HepG2 (cell line): ENCODE results near the gene MXI1. TPM values are rescaled to one million over a fixed set of nuclear protein-coding genes. Genes with fewer than 3 reads are reported as not detected.

ENCODE experiments used
- ATAC-seq: fragments of 200-7000 bp; cut with Tn5 transposase; 3 replicates; pipeline ENCODE4 v1.9.1; 2020; ENCODE audit warnings: mild to moderate bottlenecking, moderate library complexity
- BruUV-seq: library from RNA; stranded (reverse); fragments of 400-500 nt; replicated peaks from 2 replicates; lab custom pipeline; 2021; lab: Mats Ljungman, UMichigan
- CTCF ChIA-PET: fragments of 300-600 bp; formaldehyde crosslinking; extraction: SDS; loops from one replicate; lab custom pipeline; 2021; ENCODE audit warnings: low total read pairs, inconsistent platforms, low intra/inter-chr PET ratio; lab: Yijun Ruan, JAX
- POLR2A ChIA-PET: fragments of 350-600 bp; sonication (Branson Sonifier 250); formaldehyde crosslinking; loops from one replicate; lab custom pipeline; 2020; ENCODE audit warnings: antibody characterized with exemption, inconsistent platforms; lab: Yijun Ruan, JAX
- DNase-seq: peaks from one replicate; pipeline ENCODE4 v3.0.0-alpha.2; 2015; ENCODE audit warnings: low spot score
- FAIRE-seq: peaks from 3 replicates; lab custom pipeline; 2011; peaks lifted over from hg19 to GRCh38; lab: Jason Lieb, UNC
- H2AFZ ChIP-seq: one replicate; pipeline ENCODE4 v1.6.1; 2011; ENCODE audit warnings: low read length, inconsistent platforms
- H3K27ac ChIP-seq: fragments of 300-600 bp; 3 replicates; pipeline ENCODE4 v1.8.0; 2011; ENCODE audit warnings: mixed run types, mild to moderate bottlenecking, mixed read lengths, low read length, inconsistent platforms; ENCODE audit not compliant: insufficient read depth; ENCODE audit errors: extremely low read length
- H3K27me3 ChIP-seq, 2 experiments: fragments of 200-600 bp in 1 of 2; 2 replicates in 1 of 2; 3 replicates in 1 of 2; pipeline versions ENCODE4 v1.6.0 to v1.8.0; 2011; ENCODE audit warnings: low read length in 2 of 2, mild to moderate bottlenecking in 2 of 2, moderate library complexity in 2 of 2, inconsistent platforms in 1 of 2; ENCODE audit not compliant: insufficient read depth in 2 of 2, control insufficient read depth in 1 of 2
- H3K36me3 ChIP-seq, 2 experiments: fragments of 200-600 bp in 1 of 2; replicated peaks in 1 of 2; 2 replicates in 1 of 2; 3 replicates in 1 of 2; pipeline versions ENCODE4 v1.5.1 to v1.8.0; 2011; ENCODE audit warnings: low read length in 2 of 2, inconsistent platforms in 1 of 2; ENCODE audit not compliant: insufficient read depth in 2 of 2, control insufficient read depth in 1 of 2
- H3K4me1 ChIP-seq: 2 replicates; pipeline ENCODE4 v1.5.1; 2012; ENCODE audit warnings: low read length, inconsistent platforms; ENCODE audit not compliant: insufficient read depth
- H3K4me2 ChIP-seq: 2 replicates; pipeline ENCODE4 v1.6.0; 2011; ENCODE audit warnings: low read depth, low read length, inconsistent platforms
- H3K4me3 ChIP-seq, 3 experiments: fragments of 200-600 bp in 1 of 3; sonication (generic), shearing (Covaris generic) in 1 of 3; replicated peaks in 1 of 3; 2 replicates each; pipeline ENCODE4 v1.5.1; 2011 to 2016; ENCODE audit warnings: low read length in 3 of 3, inconsistent platforms in 2 of 3, low read depth in 2 of 3, mild to moderate bottlenecking in 2 of 3, control low read depth in 1 of 3, mixed read lengths in 1 of 3; ENCODE audit not compliant: insufficient read depth in 1 of 3
- H3K79me2 ChIP-seq: one replicate; pipeline ENCODE4 v1.6.1; 2011; ENCODE audit warnings: low read length, inconsistent platforms; ENCODE audit not compliant: insufficient read depth
- H3K9ac ChIP-seq: 2 replicates; pipeline ENCODE4 v1.6.0; 2011; ENCODE audit warnings: mild to moderate bottlenecking, low read depth, low read length, inconsistent platforms; ENCODE audit not compliant: insufficient read depth
- H3K9me3 ChIP-seq: 2 replicates; pipeline ENCODE4 v1.5.1; 2012; ENCODE audit warnings: mild to moderate bottlenecking, low read length
- H4K20me1 ChIP-seq: 2 replicates; pipeline ENCODE4 v1.6.0; 2011; ENCODE audit warnings: inconsistent platforms, mild to moderate bottlenecking, low read length, moderate library complexity; ENCODE audit not compliant: insufficient read depth
- HES4 ChIP-seq: sonication (generic); formaldehyde crosslinking; IDR thresholded peaks from 2 replicates; pipeline ENCODE4 v1.9.0; 2021; ENCODE audit warnings: mild to moderate bottlenecking, missing genetic modification reagents, borderline replicate concordance
- HNRNPK ChIP-seq: fragments of 200-400 bp; formaldehyde crosslinking; IDR thresholded peaks from 2 replicates; pipeline ENCODE4 v1.6.1; 2018; ENCODE audit warnings: low read length, low read depth, moderate library complexity, mild to moderate bottlenecking; ENCODE audit not compliant: poor library complexity, severe bottlenecking
- MXD4 ChIP-seq: IDR thresholded peaks from 2 replicates; pipeline ENCODE4 v1.6.1; 2016; ENCODE audit warnings: mild to moderate bottlenecking, missing biosample characterization, missing genetic modification reagents
- MYNN ChIP-seq: sonication (generic); formaldehyde crosslinking; IDR thresholded peaks from 2 replicates; pipeline ENCODE4 v1.4.0; 2020; ENCODE audit warnings: mild to moderate bottlenecking, low read depth, missing genetic modification reagents
- PRPF4 ChIP-seq: fragments of 200-400 bp; formaldehyde crosslinking; IDR thresholded peaks from 2 replicates; pipeline ENCODE4 v1.6.1; 2016; ENCODE audit warnings: low read length, low read depth; ENCODE audit not compliant: poor library complexity, severe bottlenecking
- RAD21 ChIP-seq: fragments of 450-650 bp; formaldehyde crosslinking; IDR thresholded peaks from 2 replicates; pipeline ENCODE4 v1.5.0; 2020; ENCODE audit warnings: mild to moderate bottlenecking
- SAP130 ChIP-seq: IDR thresholded peaks from 2 replicates; pipeline ENCODE4 v1.6.1; 2016; ENCODE audit warnings: low read depth
- STAG1 ChIP-seq: sonication (generic); formaldehyde crosslinking; IDR thresholded peaks from 2 replicates; pipeline ENCODE4 v1.4.0; 2020; ENCODE audit warnings: missing genetic modification reagents
- ZBTB38 ChIP-seq: sonication (generic); formaldehyde crosslinking; IDR thresholded peaks from 2 replicates; pipeline ENCODE4 v1.5.1; 2020; ENCODE audit warnings: mild to moderate bottlenecking, missing genetic modification reagents
- ZMYM2 ChIP-seq: sonication (generic); formaldehyde crosslinking; IDR thresholded peaks from 2 replicates; pipeline ENCODE4 v1.8.0; 2022; ENCODE audit warnings: mild to moderate bottlenecking, missing genetic modification reagents
- ZNF24 ChIP-seq: fragments of 450-650 bp; IDR thresholded peaks from 2 replicates; pipeline ENCODE4 v1.6.1; 2017; ENCODE audit warnings: antibody characterized with exemption, mild to moderate bottlenecking
- ZNF556 ChIP-seq: sonication (generic); formaldehyde crosslinking; IDR thresholded peaks from 2 replicates; pipeline ENCODE4 v1.4.0; 2020; ENCODE audit warnings: mild to moderate bottlenecking, missing genetic modification reagents, borderline replicate concordance
- ZNF709 ChIP-seq: sonication (generic); formaldehyde crosslinking; IDR thresholded peaks from 2 replicates; pipeline ENCODE4 v1.5.0; 2020; ENCODE audit warnings: mild to moderate bottlenecking, missing genetic modification reagents
- WGBS: methylation state at CpG from one replicate; pipeline ENCODE4 v1.1.6; 2017; ENCODE audit warnings: low lambda C conversion rate; 5-methylcytosine and 5-hydroxymethylcytosine counted together
- in situ Hi-C: cut with HindIII; loops from 2 replicates; pipeline ENCODE4 v1.10.0; 2017; ENCODE audit warnings: low pct_unique_long_range_greater_than_20kb; ENCODE audit not compliant: extremely low pct_ligation_motif_present
- intact Hi-C: fragments of 100-400 bp; cut with micrococcal nuclease; formaldehyde crosslinking; loops from one replicate; pipeline ENCODE4 v1.10.0; 2022; ENCODE audit not compliant: unreplicated experiment
- polyA plus RNA-seq, 8 experiments: library from polyadenylated mRNA; depleted of rRNA in 3 of 8; stranded (reverse) in 7 of 8; unstranded in 1 of 8; fragments of >200 nt; fragmentation: Illumina TruSeq in 4 of 8; extraction: Trizol in 4 of 8; gene quantifications; 2 replicates each; pipeline versions ENCODE4 v1.2.1 to v1.2.3, GENCODE V29; 2011 to 2016; ENCODE audit warnings: low read depth in 4 of 8, missing spikeins in 1 of 8, mixed read lengths in 1 of 8; ENCODE audit not compliant: insufficient read depth in 1 of 8
- total RNA-seq, 5 experiments: library from RNA; depleted of rRNA; stranded (reverse); fragments of >200 nt; fragmentation: Illumina TruSeq; extraction: Trizol; gene quantifications; 2 replicates each; pipeline ENCODE4 v1.2.3, GENCODE V29; 2016; ENCODE audit warnings: low read depth in 1 of 5
- TF ChIP-seq, protein P1 (sequence below): IDR thresholded peaks from 2 replicates; pipeline ENCODE4 v1.6.1; 2016; ENCODE audit warnings: missing compliant biosample characterization, missing genetic modification reagents, borderline replicate concordance
- TF ChIP-seq, protein P2 (sequence below): sonication (generic); formaldehyde crosslinking; IDR thresholded peaks from 2 replicates; pipeline ENCODE4 v1.4.0; 2020; ENCODE audit warnings: missing genetic modification reagents
- TF ChIP-seq, protein P3 (sequence below): sonication (generic); formaldehyde crosslinking; IDR thresholded peaks from 2 replicates; pipeline ENCODE4 v1.9.0; 2021; ENCODE audit warnings: missing genetic modification reagents, borderline replicate concordance
- TF ChIP-seq, protein P4 (sequence below): IDR thresholded peaks from 2 replicates; pipeline ENCODE4 v1.6.1; 2016; ENCODE audit warnings: mild to moderate bottlenecking, missing biosample characterization, missing genetic modification reagents

MXI1 gene
- total and polyA plus RNA-seq, 2 of the 13 experiments (the other 11 are each of a cell fraction or from before 2014, with no cell fraction given): 6.6 to 22.0 TPM

DNA sequence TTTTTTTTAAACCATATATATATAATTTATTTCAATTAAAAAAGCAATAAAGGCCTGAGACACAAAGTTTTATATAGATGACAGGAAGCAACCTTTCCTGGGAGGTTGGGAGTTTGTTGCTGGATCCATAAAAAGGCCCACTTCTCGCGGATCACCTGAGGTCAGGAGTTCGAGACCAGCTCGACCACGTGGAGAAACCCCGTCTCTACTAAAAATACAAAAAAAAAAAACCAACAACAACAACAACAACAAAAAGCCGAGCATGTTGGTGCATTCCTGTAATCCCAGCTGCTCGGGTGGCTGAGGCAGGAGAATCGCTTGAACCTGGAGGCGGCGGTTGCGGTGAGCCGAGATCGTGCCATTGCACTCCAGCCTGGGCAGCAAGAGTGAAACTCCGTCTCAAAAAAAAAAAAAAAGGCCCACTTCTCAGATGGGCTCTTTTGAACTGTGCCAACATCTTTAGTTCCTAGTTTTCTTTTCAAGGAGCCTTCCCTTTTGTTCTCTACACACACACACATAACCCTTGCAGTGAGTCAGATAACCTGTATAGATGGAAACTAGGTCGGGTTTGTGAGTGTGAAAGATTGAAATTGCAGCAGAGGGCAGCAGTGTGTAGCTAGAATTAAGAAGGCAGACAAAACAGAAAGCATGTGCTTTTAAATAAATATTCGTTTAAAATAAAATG, 98.5 kb downstream of the MXI1 start:
- 62% methylated on average over 17 of the region's 17 CpGs for WGBS
- DNase-seq: peak; percentile 74
- Histone ChIP-seq H3K4me3 (peak overlapping the region in 2 of 3 experiments; percentile 93 to 99; a peak in 3 of 6 replicates), H3K4me2 (peak overlapping the region; percentile 77), H3K4me1 (peaks cover 32% of the 10 kb centered on the region), H3K9me3 (no peaks in the 10 kb centered on the region), H3K79me2 (peaks cover 36% of the 10 kb centered on the region), H3K27ac (peak overlapping the region; percentile 85), H3K9ac (no peak overlapping the region), H2AFZ (no peak overlapping the region), H3K27me3 (no peaks in the 10 kb centered on the region; a peak in 1 of 5 replicates), H4K20me1 (peaks cover 15% of the 10 kb centered on the region), H3K36me3 (peaks cover 0 to 20% of the 10 kb centered on the region in 2 experiments; a peak in 2 of 5 replicates)
- peak; percentile 51 for ATAC-seq
- intact Hi-C loops: loop anchor here (1.0 to 2.0 kb wide), 3 partner anchors 53 to 294 kb away; no protein-coding TSS in a partner anchor
- BruUV-seq: no TSS peak
- POLR2A ChIA-PET: interaction anchor here (1.0 to 1.3 kb wide), 7 partner anchors 10 to 195 kb away, joined by 3 to 7 read pairs (median 5); no protein-coding TSS in a partner anchor
- peak; percentile 53 for FAIRE-seq
- CTCF ChIA-PET: interaction anchor here (1.5 kb wide), 1 partner anchor 241 kb away, joined by 12 read pairs; no protein-coding TSS in a partner anchor
- in situ Hi-C loops: no loop called here
- TF ChIP-seq RAD21 (0 out of 2 replicates have a peak, but pooled peaks have one; percentile 22), ZMYM2 (CRISPR knock-in tag) (0 out of 2 replicates have a peak, but pooled peaks have one; percentile 37), MYNN (CRISPR knock-in tag) (no peak), MXD4 (CRISPR knock-in tag) (no peak), ZNF556 (CRISPR knock-in tag) (peak; percentile 11; the same call in 1 of the 2 replicates), HES4 (CRISPR knock-in tag) (no peak), ZNF709 (CRISPR knock-in tag) (no peak), STAG1 (CRISPR knock-in tag) (peak; percentile 66), ZNF24 (no peak), HNRNPK (no peak), ZBTB38 (CRISPR knock-in tag) (peak; percentile 97), SAP130 (CRISPR knock-in tag) (0 out of 2 replicates have a peak, but pooled peaks have one; percentile 35), PRPF4 (peak; percentile 86)
- TF ChIP-seq, protein P1, sequence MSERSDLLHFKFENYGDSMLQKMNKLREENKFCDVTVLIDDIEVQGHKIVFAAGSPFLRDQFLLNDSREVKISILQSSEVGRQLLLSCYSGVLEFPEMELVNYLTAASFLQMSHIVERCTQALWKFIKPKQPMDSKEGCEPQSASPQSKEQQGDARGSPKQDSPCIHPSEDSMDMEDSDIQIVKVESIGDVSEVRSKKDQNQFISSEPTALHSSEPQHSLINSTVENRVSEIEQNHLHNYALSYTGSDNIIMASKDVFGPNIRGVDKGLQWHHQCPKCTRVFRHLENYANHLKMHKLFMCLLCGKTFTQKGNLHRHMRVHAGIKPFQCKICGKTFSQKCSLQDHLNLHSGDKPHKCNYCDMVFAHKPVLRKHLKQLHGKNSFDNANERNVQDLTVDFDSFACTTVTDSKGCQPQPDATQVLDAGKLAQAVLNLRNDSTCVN (CRISPR knock-in tag): no peak
- TF ChIP-seq, protein P2, sequence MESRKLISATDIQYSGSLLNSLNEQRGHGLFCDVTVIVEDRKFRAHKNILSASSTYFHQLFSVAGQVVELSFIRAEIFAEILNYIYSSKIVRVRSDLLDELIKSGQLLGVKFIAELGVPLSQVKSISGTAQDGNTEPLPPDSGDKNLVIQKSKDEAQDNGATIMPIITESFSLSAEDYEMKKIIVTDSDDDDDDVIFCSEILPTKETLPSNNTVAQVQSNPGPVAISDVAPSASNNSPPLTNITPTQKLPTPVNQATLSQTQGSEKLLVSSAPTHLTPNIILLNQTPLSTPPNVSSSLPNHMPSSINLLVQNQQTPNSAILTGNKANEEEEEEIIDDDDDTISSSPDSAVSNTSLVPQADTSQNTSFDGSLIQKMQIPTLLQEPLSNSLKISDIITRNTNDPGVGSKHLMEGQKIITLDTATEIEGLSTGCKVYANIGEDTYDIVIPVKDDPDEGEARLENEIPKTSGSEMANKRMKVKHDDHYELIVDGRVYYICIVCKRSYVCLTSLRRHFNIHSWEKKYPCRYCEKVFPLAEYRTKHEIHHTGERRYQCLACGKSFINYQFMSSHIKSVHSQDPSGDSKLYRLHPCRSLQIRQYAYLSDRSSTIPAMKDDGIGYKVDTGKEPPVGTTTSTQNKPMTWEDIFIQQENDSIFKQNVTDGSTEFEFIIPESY: peak; percentile 77; the same call in 1 of the 2 replicates
- TF ChIP-seq, protein P3, sequence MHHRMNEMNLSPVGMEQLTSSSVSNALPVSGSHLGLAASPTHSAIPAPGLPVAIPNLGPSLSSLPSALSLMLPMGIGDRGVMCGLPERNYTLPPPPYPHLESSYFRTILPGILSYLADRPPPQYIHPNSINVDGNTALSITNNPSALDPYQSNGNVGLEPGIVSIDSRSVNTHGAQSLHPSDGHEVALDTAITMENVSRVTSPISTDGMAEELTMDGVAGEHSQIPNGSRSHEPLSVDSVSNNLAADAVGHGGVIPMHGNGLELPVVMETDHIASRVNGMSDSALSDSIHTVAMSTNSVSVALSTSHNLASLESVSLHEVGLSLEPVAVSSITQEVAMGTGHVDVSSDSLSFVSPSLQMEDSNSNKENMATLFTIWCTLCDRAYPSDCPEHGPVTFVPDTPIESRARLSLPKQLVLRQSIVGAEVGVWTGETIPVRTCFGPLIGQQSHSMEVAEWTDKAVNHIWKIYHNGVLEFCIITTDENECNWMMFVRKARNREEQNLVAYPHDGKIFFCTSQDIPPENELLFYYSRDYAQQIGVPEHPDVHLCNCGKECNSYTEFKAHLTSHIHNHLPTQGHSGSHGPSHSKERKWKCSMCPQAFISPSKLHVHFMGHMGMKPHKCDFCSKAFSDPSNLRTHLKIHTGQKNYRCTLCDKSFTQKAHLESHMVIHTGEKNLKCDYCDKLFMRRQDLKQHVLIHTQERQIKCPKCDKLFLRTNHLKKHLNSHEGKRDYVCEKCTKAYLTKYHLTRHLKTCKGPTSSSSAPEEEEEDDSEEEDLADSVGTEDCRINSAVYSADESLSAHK (CRISPR knock-in tag): no peak
- TF ChIP-seq, protein P4, sequence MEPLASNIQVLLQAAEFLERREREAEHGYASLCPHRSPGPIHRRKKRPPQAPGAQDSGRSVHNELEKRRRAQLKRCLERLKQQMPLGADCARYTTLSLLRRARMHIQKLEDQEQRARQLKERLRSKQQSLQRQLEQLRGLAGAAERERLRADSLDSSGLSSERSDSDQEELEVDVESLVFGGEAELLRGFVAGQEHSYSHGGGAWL (CRISPR knock-in tag): no peak
